K562 (cell line): ENCODE data around the gene DNAH8.

Experiments used
- ADNP ChIP-seq: fragments of 200-800 bp; sonication (Bioruptor generic); IDR thresholded peaks from 2 replicates; pipeline ENCODE4 v1.6.1; 2016; ENCODE audit warnings: missing genetic modification characterization, missing compliant biosample characterization
- ATF3 ChIP-seq, 2 experiments: fragments of 450-650 bp in 1 of 2; sonication (generic) in 1 of 2; formaldehyde crosslinking in 1 of 2; IDR thresholded peaks in 1 of 2; conservative IDR thresholded peaks in 1 of 2; 2 replicates each; pipeline versions ENCODE4 v1.6.1 to v1.8.1; 2016 to 2023; ENCODE audit warnings: mild to moderate bottlenecking in 2 of 2, moderate library complexity in 2 of 2, inconsistent platforms in 1 of 2, missing genetic modification reagents in 1 of 2
- BACH1 ChIP-seq: fragments of 200-800 bp; sonication (Bioruptor generic); IDR thresholded peaks from 2 replicates; pipeline ENCODE4 v1.6.1; 2016; ENCODE audit warnings: missing genetic modification characterization, missing compliant biosample characterization
- HDAC2 ChIP-seq: fragments of 450-650 bp; IDR thresholded peaks from 2 replicates; pipeline ENCODE4 v1.6.1; 2016; ENCODE audit warnings: mild to moderate bottlenecking
- NFRKB ChIP-seq: fragments of 450-650 bp; IDR thresholded peaks from 2 replicates; pipeline ENCODE4 v1.6.1; 2016; ENCODE audit warnings: low read depth
- REST ChIP-seq, 2 experiments: fragments of 450-650 bp; formaldehyde crosslinking in 1 of 2; IDR thresholded peaks; 2 replicates each; pipeline versions ENCODE4 v1.4.0 to v1.6.1; 2014 to 2020; ENCODE audit warnings: mild to moderate bottlenecking in 2 of 2, borderline replicate concordance in 1 of 2, low read depth in 1 of 2
- SREBF1 ChIP-seq: fragments of 150-350 bp; IDR thresholded peaks from 2 replicates; pipeline ENCODE4 v1.6.1; 2014; ENCODE audit warnings: antibody characterized with exemption, low read depth, low read length, borderline replicate concordance

GRCh38 chr6:38753707-38754106, 38.6 kb downstream of the DNAH8 start:
- TF ChIP-seq ADNP (tag), result no peak
- no peak for TF ChIP-seq NFRKB
- no peak for TF ChIP-seq ATF3 (IDR thresholded peaks at IDR 0.05)
- no peak for TF ChIP-seq ATF3 (CRISPR knock-in tag; conservative IDR thresholded peaks at IDR 0.05)
- no peak for TF ChIP-seq SREBF1
- TF ChIP-seq HDAC2, result no peak
- no peak for TF ChIP-seq BACH1 (tag)
- no peak for TF ChIP-seq REST (IDR thresholded peaks at IDR 0.05; ENCODE audit: borderline replicate concordance)
- TF ChIP-seq REST (CRISPR knock-in tag; IDR thresholded peaks at IDR 0.05; ENCODE audit: low read depth), result no peak
